Cardiac muscle cell (in vitro differentiated cells and primary cell): ENCODE data around the gene NDP. TPM values are rescaled to one million over a fixed set of nuclear protein-coding genes. Genes with fewer than 3 reads are reported as not detected.

Experiments used
- DNase-seq, 2 donors: peaks; one replicate each; pipeline versions ENCODE4 v3.0.0 to v3.0.0-alpha.2; 2010 to 2017; ENCODE audit warnings: low read depth in 1 of 2, low spot score in 1 of 2
- H3K27ac ChIP-seq: fragments of 200-600 bp; sonication (generic); 2 replicates; pipeline ENCODE4 v1.5.1; 2016
- H3K27me3 ChIP-seq: fragments of 200-600 bp; sonication (generic); 2 replicates; pipeline ENCODE4 v1.6.0; 2016; ENCODE audit warnings: control low read depth
- H3K36me3 ChIP-seq: fragments of 200-600 bp; sonication (generic); 2 replicates; pipeline ENCODE4 v1.5.1; 2016; ENCODE audit warnings: control low read depth
- H3K4me1 ChIP-seq: fragments of 200-600 bp; sonication (generic); 2 replicates; pipeline ENCODE4 v1.8.1; 2017; ENCODE audit warnings: low read depth, mild to moderate bottlenecking, mixed run types
- H3K4me3 ChIP-seq: fragments of 200-600 bp; sonication (generic); 2 replicates; pipeline ENCODE4 v1.5.1; 2016; ENCODE audit warnings: mild to moderate bottlenecking
- H3K9me3 ChIP-seq: fragments of 200-600 bp; sonication (generic); 2 replicates; pipeline ENCODE4 v1.5.1; 2017; ENCODE audit warnings: low read depth, mild to moderate bottlenecking, control low read depth
- CTCF ChIP-seq: IDR thresholded peaks from 2 replicates; pipeline ENCODE4 v1.5.1; 2012; ENCODE audit warnings: low read depth, mild to moderate bottlenecking, low read length
- polyA plus RNA-seq: library from polyadenylated mRNA; unstranded; fragments of >200 nt; fragmentation: Nextera tagmentation; extraction: Ambion mirVana; gene quantifications from 2 replicates; pipeline ENCODE4 v1.2.1, GENCODE V29; 2016
- total RNA-seq: library from RNA; depleted of rRNA; stranded (reverse); fragments of >200 nt; gene quantifications from 2 replicates; pipeline ENCODE4 v1.2.3, GENCODE V29; 2016

Gene NDP
- total and polyA plus RNA-seq, 2 experiments from 2014 or later: not detected

GRCh38 chrX:44003975-44004374 lies 30.8 kb upstream of the NDP start:
- peak in 1 of 2 donors; percentile 13 for DNase-seq
- Histone ChIP-seq H3K9me3 (no peaks in the 10 kb centered on the region), H3K36me3 (no peaks in the 10 kb centered on the region), H3K4me3 (no peak overlapping the region), H3K4me1 (no peaks in the 10 kb centered on the region), H3K27me3 (no peaks in the 10 kb centered on the region), H3K27ac (no peak overlapping the region)
- no peak for TF ChIP-seq CTCF

- no peaks in the 10 kb centered on the region for H3K9me3 ChIP-seq
- no peaks in the 10 kb centered on the region for H3K27me3 ChIP-seq
- DNase-seq: no peak
- no peaks in the 10 kb centered on the region for H3K4me1 ChIP-seq
- no peak overlapping the region for H3K4me3 ChIP-seq
- no peaks in the 10 kb centered on the region for H3K36me3 ChIP-seq
- no peak for TF ChIP-seq CTCF
- H3K27ac ChIP-seq: no peak overlapping the region
Measured at GRCh38 chrX:44002567-44002966, 29.4 kb upstream of the NDP start.

GRCh38 chrX:43998374-43998773 lies 25.2 kb upstream of the NDP start:
- DNase-seq: no peak
- Histone ChIP-seq H3K27ac (no peak overlapping the region), H3K9me3 (no peaks in the 10 kb centered on the region), H3K36me3 (no peaks in the 10 kb centered on the region), H3K4me3 (no peak overlapping the region), H3K4me1 (no peaks in the 10 kb centered on the region), H3K27me3 (no peaks in the 10 kb centered on the region)
- no peak for TF ChIP-seq CTCF

GRCh38 chrX:43996491-43996890 lies 23.3 kb upstream of the NDP start:
- no peak overlapping the region for H3K27ac ChIP-seq
- no peak for TF ChIP-seq CTCF
- H3K4me1 ChIP-seq: no peaks in the 10 kb centered on the region
- no peak overlapping the region for H3K4me3 ChIP-seq
- H3K36me3 ChIP-seq: no peaks in the 10 kb centered on the region
- H3K27me3 ChIP-seq: no peaks in the 10 kb centered on the region
- no peak for DNase-seq
- no peaks in the 10 kb centered on the region for H3K9me3 ChIP-seq

GRCh38 chrX:43986083-43986482 lies 12.9 kb upstream of the NDP start:
- Histone ChIP-seq H3K27ac (no peak overlapping the region), H3K4me1 (no peaks in the 10 kb centered on the region), H3K27me3 (no peaks in the 10 kb centered on the region), H3K4me3 (no peak overlapping the region), H3K36me3 (no peaks in the 10 kb centered on the region), H3K9me3 (no peaks in the 10 kb centered on the region)
- no peak for DNase-seq
- no peak for TF ChIP-seq CTCF

GRCh38 chrX:43985511-43985910 lies 12.3 kb upstream of the NDP start:
- no peaks in the 10 kb centered on the region for H3K36me3 ChIP-seq
- H3K4me1 ChIP-seq: no peaks in the 10 kb centered on the region
- H3K4me3 ChIP-seq: no peak overlapping the region
- no peaks in the 10 kb centered on the region for H3K9me3 ChIP-seq
- DNase-seq: no peak
- TF ChIP-seq CTCF: no peak
- no peaks in the 10 kb centered on the region for H3K27me3 ChIP-seq
- H3K27ac ChIP-seq: no peak overlapping the region
